NCI-H748 (cell line): ENCODE results near the gene FAM107B.
A peak's percentile ranks its signal among the peaks of the same experiment; 100 is the strongest.

Experiments
- DNase-seq: peaks from one replicate; lab custom pipeline; 2025; ENCODE audit not compliant: unreplicated experiment; lab: John Stamatoyannopoulos, UW

Gene FAM107B

GRCh38 chr10:14779001-14779651, 4.4 kb upstream of the FAM107B start:
- no peak for DNase-seq

GRCh38 chr10:14776546-14776945, 1.8 kb upstream of the FAM107B start:
- no peak for DNase-seq

- no peak for DNase-seq
These were observed 959 bp upstream of the FAM107B start for GRCh38 chr10:14775656-14776055.

GRCh38 chr10:14774214-14774580, 500 bp downstream of the FAM107B start:
- no peak for DNase-seq

GRCh38 chr10:14773551-14774213, 1.0 kb downstream of the FAM107B start:
- DNase-seq = no peak

GRCh38 chr10:14772399-14772798, 2.3 kb downstream of the FAM107B start:
- DNase-seq = peak; percentile 7

GRCh38 chr10:14770927-14771326, 3.8 kb downstream of the FAM107B start:
- DNase-seq = no peak

- no peak for DNase-seq
These were observed 13.3 kb downstream of the FAM107B start for GRCh38 chr10:14761372-14761771.

- DNase-seq = peak; percentile 24
These were observed 15.6 kb downstream of the FAM107B start for GRCh38 chr10:14758994-14759664.

GRCh38 chr10:14758451-14758850, 16.2 kb downstream of the FAM107B start:
- no peak for DNase-seq

- no peak for DNase-seq
These were observed 16.7 kb downstream of the FAM107B start for GRCh38 chr10:14757986-14758385.

GRCh38 chr10:14757394-14757793, 17.3 kb downstream of the FAM107B start:
- no peak for DNase-seq

GRCh38 chr10:14753441-14753840, 21.3 kb downstream of the FAM107B start:
- no peak for DNase-seq

GRCh38 chr10:14751921-14752320, 22.8 kb downstream of the FAM107B start:
- no peak for DNase-seq

GRCh38 chr10:14751014-14751896, 23.4 kb downstream of the FAM107B start:
- peak; percentile 57 for DNase-seq

- DNase-seq = no peak
These were observed 25.5 kb downstream of the FAM107B start for GRCh38 chr10:14749070-14749809.

GRCh38 chr10:14748441-14748840, 26.3 kb downstream of the FAM107B start:
- DNase-seq = no peak

- no peak for DNase-seq
These were observed 31.9 kb downstream of the FAM107B start for GRCh38 chr10:14742815-14743214.

- DNase-seq = no peak
These were observed 32.3 kb downstream of the FAM107B start for GRCh38 chr10:14742382-14742781.

- DNase-seq = no peak
These were observed 33.9 kb downstream of the FAM107B start for GRCh38 chr10:14740684-14741247.
